Cerebellar nuclear complex (tissue), 1 donor: ENCODE data around the gene CRYBG2.
"Not testable (repeated sequence)": the region's sequence is repeated elsewhere in the genome, so short reads cannot be mapped to it uniquely, and the experiment has no call there.

ENCODE experiments used
- DNase-seq, 2 experiments: peaks; one replicate each; lab custom pipeline; 2025; lab: John Stamatoyannopoulos, UW

CRYBG2 gene

DNA sequence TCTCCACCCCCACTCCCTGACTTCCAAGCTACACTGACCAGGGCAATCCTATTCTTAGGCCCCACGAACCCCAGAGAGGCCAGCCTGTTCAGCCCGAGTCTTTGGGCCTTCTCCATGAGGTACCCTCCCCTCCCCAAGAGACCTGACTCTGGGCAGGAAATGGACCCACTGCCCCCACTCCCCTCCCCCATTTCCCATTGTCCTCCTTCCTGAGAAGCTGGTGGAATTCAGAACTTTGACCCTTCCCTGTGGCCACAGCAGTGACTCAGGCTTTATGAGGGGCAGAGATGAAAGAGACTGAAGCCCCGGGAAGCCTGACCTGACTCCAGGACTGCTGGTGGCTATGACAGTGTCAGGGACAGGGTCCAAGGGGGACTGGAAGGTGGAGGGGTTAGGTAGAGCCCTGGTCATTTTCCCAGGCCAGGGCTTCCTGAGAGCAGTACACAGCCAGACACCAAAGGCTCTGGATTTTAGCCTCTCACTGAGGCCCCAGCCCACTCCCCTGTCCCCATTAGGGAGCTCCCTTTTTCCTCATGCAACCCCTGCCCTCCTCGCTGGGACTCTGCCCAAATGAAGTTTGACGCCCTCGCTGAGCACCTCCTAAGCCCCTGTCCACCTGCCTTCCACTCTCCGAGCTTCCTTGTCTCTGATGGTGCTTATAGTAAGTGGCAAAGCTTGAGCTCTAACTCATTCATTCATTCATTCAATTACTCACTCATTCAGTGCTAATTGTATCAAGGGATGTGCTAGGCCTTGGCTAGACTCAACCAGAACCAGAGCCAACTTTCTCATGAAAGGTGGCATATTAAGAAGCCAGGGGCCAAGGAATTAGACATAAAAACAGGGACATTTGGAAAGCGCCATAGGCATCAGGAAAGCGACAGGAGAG lies 3.0 kb downstream of the CRYBG2 start:
- DNase-seq: no peak

DNA sequence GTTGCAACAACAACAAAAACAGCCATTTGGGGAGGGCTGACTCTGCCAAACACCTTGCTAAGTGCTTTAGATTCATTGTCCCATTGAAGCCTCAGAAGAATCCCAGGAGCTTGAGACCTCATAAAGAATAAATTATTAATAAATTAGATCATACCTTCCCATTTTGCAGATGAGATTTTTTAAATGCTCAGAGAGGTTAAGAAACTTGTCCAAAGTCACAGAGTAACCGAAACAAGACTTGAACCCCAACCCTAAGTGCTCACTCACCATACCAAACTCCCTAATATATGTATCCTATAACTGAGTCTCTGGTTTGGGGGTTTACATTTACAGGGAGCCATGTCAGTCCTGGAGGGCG lies 3.6 kb downstream of the CRYBG2 start:
- DNase-seq: no peak

DNA sequence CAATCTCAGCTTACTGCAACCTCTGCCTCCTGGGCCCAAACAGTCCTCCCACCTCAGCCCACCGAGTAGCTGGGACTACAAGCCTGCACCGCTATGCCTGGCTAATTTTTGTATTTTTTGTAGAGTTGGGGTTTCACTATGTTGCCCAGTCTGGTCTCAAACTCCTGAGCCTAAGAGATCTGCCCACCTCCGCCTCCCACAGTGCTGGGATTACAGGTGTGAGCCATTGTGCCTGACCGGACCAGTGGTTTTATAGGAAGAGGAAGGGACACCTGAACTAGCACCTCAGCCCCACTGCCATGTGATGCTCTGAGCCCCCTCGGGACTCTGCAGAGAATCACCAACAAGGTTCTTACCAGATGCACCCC lies 4.1 kb downstream of the CRYBG2 start:
- DNase-seq: no peak

DNA sequence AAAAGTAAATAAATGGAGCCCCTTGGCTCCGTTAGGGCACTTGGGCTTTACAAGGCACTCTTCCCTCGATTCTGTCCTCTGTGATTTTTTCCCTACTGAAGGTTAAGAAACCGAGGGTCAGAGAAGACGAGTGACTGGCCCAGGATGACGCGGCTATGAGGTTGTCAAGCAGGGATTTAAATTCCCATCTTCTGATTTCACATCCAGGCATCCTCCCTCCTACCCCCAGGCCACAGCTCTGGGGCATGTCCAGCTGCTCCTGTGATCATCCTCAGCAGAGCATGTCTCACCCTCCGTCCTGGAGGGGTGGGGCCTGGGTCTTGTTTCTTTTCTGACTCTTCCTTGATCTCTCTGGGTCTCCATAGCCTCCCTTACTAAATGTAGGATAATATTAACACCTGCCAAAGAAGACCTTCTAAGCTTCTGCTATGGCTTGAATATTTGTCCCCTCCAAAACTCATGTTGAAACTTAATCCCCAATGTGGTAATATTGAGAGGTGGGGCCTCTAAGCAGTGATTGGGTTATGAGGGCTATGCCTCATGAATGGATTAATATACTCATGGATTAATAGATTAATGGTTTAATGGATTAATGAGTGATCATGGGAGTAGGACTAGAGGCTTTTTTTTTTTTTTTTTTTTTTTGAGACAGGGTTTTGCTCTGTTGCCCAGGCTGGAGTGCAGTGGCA lies 4.6 kb downstream of the CRYBG2 start:
- no peak for DNase-seq

DNA sequence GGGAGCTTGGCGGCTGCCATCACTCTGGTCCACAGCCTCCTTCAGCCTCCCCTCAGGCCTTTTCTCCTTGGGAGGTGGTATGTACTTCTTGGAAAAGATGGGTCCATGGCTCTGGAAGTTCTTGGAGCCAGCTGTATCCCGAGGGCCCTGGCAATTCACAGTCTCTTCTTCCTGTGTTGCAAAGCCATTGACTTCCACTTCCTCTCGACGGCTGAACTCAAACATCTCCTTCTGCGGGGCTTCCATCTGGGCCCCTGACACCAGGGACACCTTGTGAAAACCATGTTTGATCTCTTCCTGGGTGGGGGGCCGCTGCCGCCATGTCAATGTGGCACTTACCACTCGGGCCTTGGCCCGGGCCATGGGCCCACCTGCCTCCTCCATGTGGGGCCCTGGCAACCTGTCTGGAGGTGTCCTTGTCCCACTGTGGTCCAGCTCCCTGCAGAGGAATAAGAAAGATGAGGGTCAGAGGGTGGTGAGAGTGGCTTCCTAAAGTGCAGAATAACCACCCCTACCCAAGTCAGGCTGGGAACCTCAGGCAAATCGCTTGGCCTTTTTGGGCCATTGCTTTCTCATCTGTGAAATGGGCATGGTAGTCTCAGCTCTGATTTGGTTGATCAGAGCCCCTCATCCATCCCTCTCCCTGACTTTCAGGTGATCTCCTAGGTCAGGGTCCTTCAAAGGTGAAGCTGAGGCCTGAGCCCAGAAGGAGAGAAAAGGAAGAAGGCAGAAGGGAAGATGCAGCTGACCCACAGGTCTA lies 7.5 kb downstream of the CRYBG2 start:
- no peak for DNase-seq

DNA sequence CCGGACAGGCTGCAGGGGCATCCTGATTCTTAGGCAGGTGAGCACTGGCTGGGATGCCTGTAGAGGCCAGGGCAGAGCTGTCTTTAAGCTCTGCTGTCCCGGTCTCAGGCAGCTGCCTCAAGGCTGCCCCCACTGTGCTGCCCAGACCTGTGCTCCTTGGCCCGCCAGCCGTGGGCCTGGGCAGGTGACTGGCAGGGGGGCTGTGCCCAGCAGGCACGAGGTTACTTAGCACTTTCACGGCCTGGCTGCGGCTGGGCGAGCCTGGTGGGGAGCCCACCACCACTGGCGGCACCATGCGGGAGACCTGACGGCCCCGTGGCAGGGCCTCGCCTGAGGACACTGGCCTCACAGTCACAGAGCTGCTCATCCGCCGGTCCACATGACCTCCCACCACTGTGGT lies 8.2 kb downstream of the CRYBG2 start:
- no peak for DNase-seq

DNA sequence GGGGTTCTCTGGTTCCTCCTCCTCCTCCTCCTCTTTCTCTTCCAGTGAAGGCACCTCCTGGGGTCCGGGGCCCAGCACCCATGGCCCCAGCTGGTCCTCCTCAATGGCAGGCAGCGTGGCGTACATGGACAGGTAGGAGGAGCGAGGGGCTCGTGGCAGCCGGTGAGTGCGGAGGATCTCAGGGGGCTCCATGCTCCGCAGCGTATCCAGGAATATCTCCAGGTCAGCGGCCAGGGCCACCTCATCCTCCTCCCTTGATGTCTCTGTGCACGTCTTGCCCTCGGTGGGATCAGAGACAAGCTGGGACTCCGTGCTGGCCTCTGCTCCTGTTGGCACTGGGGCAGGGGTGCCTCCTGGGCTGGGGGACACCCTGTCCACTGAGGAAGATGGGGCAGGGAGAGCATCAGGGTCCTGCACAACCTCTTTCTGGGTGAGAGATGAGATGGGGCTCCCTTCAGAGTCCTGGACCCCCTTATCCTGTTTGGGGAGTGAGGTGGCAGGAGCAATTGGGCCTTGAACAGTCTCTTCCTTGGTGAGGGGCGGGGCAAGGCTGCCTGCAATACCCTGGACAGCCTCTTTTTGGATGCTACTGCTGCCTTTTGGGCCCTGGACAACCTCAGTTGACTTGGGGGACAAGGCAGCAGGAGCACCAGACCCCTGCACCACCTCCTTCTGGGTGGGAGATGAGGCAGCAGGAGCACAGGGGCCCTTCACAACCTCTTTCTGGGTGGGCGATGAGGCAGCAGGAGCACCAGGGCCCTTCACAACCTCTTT lies 9.6 kb downstream of the CRYBG2 start:
- no peak for DNase-seq

DNA sequence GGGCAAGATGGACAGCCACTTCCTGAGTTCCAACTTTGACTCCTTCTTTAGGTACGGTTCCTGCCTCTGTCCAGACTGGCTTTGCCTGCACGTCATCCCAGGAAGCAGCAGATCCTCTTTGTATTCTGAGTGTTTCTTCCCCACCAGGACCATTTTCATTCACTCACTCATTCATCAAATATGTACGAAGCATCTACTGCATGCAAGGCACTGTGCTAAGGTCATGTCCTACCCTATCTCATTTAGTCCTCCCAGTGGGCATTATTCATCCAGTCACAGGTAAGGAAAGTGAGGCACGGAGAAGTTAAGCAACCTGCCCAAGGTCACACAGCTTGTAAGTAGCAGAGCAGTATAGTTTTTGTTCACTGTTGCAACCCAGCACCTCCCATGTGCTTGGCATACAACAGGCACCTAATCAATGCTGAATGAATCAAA lies 13.9 kb downstream of the CRYBG2 start:
- no peak for DNase-seq

DNA sequence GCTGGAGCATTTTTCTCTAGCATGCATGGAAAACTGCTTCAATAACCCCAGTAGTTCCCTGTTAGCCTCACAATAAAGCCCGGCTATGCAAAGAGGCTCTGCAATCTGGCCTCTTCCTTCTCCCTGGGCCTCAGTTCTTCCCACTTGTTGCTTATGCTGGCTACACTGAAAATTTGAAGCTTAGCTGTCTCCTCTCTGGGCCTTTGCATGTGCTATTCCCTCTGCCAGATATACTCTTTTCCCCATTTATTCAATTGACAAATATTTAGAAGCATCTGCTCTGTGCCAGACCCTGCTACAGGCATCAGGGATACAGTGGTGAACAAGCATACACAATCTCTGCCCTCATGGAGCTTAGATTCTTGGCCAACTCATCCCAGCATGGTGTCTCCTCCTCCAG lies 15.3 kb downstream of the CRYBG2 start:
- no peak for DNase-seq

DNA sequence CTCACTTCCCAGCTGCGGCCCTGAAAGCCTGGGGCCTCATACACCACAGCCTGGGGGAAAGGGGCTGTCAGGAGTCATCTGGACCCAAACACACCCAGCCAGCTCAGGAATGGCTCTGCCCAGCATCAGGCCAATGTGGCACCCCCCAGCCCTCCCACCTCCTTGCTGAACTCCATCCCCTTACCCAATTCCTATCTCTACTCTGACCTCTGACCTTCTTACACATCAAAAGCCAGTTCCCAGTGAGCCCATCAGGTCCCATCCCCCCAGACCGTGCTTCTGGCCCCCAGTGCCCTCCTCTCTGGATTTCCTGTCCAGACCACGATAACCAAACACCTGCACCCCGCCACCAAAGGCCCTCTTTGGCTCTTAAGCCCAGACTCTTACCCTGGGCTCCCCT lies 16.3 kb downstream of the CRYBG2 start:
- DNase-seq: no peak

DNA sequence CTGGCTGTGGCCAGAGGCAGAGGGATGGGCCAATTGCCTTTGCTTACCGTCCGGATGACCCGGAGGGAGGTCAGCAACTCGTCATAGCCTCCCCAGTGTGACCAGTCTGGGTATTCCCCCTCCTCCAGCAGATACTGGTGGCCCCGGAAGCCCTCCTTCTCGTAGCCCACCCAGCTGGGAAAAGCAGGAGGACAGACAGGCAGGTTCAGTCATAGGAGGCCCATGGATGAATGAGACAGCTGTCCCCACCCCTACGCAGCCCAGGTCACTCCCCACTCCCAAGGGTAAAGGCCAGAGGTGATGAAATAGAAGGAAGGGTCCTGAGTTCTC lies 16.8 kb downstream of the CRYBG2 start:
- DNase-seq: no peak

DNA sequence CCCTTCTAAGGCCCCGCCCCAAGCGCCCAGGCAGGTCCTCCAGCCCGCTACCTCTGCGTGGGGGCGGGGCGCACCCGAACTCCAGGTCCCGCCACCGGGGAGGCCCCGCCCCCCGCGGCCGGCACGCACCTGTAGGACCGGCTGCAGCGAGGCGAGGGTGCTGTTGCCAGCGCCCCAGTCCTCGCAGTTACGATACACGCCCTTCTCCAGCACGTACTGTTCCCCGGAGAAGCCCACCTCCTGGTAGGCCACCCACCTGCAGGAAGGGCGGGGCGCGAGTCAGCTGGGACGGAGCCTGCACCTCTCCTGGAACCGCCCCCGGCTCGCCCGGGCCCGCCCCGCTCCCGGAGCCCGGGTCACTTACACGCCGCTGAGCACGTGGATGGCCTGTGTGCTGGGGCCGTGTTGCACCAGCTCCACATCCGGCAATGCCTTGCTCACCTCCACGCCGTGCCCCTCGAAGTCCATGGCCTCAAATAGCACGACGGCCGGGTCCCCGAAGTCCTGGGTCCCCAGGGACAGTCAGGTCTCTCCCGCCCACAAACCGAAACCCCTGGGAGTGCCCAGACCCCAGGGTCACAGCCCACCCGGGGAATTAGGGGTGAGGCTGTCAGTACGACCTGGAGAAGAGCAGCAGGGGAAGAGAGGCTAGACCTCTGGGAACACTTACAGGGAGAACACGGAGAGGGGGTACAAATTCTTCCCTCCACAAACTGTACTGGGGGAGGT lies 17.3 kb downstream of the CRYBG2 start:
- no peak for DNase-seq

DNA sequence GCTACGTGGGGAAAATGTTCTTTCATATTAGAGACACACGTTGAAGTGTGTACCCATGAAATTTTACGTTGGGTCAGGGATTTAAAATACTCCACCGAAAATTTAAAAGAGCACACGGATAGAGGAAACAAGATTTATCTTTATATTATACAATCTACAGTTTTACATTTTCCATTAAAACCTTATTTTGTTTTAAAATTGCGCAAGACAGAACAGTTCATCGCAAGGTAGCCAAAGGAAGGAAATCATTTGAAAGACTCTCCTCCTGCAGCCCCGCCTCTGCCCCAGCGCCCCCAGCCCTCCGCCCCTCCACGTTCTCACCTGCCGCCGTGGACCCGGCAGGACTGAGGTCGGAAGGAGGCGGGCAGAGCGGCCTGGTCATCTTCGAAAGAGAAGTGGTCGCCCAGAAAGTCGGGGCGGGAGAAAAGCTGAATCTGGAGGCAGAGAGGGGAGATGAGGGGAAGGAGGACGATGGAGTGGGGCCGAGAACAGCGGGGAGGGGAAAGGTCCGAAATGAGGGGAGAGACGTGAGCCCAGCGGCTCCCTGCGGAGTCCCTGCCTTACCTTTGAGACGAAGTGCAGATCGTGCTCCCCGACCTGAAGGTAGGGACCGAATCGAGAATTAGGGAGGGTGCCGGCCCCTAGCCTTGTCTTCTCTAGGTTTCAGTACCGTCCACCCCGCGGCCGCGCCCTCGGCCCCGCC lies 18.0 kb downstream of the CRYBG2 start:
- DNase-seq: no peak

DNA sequence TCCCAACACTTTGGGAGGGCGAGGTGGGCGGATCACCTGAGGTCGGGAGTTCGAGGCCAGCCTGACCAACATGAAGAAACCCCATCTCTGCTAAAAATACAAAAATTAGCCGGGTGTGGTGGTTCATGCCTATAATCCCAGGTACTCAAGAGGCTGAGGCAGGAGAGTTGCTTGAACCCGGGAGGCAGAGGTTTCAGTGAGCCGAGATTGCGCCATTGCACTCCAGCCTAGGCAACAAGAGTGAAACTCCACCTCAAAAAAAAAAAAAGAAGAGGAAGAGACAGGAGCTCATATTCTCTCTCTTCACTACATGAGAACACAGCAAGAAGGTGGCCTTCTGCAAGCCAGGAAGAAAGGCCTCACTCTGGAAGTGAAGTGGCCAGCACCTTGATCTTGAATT lies 20.6 kb downstream of the CRYBG2 start:
- not testable (repeated sequence) for DNase-seq

DNA sequence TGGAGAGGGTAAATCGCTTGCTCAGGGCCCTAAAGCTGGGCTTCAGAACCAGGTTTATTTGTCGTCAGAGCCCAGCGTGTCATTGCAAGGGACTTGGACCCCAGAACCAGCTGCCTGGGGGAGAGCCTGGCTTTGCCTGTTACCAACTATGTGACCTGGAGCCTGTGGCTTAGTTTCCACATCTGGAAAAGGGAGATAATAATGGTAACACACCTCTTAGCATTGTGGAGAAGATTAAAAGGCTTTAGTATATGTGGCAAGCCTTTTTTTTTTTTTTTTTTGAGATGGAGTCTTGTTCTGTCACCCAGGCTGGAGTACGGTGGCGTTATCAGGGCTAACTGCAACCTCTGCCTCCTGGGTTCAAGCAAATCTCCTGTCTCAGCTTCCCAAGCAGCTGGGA lies 23.7 kb downstream of the CRYBG2 start:
- DNase-seq: no peak

DNA sequence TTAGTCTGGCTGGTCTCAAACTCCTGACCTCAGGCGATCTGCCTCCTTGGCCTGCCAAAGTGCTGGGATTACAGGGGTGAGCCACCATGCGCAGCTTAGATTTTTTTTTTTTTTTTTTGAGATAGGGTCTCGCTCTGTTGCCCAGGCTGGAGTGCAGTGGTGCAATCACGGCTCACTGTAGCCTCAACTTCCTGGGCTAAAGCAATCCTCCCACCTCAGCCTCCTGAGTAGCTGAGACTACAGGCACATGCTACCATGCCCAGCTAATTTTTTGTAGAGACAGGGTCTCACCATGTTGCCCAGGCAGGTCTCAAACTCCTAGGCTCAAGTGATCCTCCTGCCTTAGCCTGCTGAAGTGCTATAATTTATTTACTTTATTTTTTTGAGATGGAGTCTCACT lies 24.6 kb downstream of the CRYBG2 start:
- not testable (repeated sequence) for DNase-seq

DNA sequence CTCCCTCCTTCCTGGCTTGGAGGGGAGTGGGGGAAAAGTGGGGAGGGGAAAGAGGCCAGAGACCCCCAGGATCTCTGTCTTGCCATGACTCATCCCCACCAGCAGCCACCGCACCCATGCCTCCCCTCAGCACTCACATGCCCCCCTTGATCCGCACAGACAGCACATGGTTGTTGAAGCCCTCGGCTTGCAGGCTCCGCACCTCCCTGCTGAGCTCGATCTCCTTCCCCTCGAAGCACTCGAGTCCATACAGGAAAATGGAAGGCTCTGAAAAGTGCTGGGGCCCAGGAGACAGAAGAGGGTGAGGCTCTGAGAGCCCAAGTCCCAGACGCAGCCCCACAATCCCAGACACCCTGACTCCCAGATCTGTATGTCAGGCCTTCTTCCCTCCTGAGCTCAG lies 25.3 kb downstream of the CRYBG2 start:
- no peak for DNase-seq

DNA sequence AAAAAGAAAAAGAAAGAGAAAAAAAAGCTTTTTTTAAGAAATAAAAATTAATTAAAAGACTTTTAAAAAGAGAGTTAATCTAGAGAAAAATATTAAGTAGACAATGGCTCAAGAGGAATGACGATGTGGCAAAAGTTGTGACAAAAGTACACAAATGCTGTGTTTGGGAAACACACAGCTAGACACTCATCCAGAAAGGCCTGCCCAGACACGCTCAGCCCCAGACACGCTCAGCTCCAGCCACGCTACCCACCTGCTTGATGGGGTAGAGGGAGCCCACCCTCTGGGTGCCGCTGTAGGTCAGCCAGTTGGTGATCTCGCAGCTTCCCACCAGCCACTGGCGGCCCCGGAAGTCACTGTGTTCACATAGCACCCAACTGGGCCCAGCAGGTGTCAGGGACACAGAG lies 26.0 kb downstream of the CRYBG2 start:
- DNase-seq: no peak

DNA sequence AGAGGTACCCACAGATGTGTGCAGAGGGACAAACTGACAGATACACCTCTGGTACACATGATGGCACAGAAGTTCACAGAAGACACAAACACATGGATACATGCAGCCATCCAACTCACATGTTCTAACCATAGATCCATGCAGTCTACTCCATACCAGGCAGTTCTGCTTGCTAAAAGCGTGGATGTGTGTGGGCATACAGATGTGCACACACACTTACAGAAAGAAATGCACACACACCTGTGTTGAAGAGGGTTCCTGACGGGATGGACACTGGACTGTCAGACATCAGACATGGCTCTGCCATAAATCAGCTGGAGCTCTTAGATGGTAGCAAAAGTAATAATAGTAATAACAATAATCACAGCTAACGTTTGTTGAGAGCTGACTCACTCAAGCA lies 29.4 kb downstream of the CRYBG2 start:
- DNase-seq: no peak

DNA sequence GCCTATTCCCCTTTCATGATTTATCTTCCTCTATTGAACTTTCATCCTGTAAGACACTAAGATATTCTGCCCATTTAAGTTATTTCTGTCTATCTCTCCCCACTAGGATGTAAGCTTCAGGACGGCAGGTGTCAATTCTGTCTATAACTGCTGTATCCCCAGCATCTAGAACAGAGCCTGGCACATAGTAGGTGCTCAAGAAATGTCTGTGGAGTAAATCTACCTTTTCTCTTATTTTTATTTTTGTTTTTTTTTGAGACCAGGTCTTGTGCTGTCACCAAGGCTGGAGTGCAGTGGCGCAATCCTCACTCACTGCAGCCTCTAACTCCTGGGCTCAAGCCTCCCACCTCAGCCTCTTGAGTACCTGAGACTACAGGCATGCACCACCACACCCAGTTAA lies 30.5 kb downstream of the CRYBG2 start:
- DNase-seq: no peak

DNA sequence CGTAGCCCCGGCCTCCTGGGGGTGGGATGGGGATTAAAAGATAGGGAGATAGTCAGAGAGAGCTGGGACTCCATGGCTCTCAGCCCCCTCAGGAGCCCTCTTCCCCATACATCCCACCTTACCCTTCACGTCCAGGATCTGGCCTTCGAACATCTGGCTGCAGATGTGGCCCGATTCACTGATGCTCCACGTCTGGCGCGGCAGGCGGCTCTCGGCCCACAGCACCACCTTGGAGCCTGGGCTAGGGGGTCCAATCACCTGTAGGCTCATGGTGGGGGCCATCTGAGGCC lies 31.9 kb downstream of the CRYBG2 start:
- no peak for DNase-seq
